Iris pigment epithelial cell (primary cell): ENCODE measurements around the gene BPIFB3.

Experiments used
- DNase-seq: peaks from one replicate; pipeline ENCODE4 v3.0.0-alpha.2; 2011; ENCODE audit warnings: low read depth

The BPIFB3 gene, protein sequence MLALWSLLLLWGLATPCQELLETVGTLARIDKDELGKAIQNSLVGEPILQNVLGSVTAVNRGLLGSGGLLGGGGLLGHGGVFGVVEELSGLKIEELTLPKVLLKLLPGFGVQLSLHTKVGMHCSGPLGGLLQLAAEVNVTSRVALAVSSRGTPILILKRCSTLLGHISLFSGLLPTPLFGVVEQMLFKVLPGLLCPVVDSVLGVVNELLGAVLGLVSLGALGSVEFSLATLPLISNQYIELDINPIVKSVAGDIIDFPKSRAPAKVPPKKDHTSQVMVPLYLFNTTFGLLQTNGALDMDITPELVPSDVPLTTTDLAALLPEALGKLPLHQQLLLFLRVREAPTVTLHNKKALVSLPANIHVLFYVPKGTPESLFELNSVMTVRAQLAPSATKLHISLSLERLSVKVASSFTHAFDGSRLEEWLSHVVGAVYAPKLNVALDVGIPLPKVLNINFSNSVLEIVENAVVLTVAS

GRCh38 chr20:33053291-33054106 is at the start of gene BPIFB3:
Gene BPIFB3, plus strand, starts transcription at chr20:33053903. Its CDS starts 1,533 bp downstream, at chr20:33055436.
- no peak for DNase-seq

DNA sequence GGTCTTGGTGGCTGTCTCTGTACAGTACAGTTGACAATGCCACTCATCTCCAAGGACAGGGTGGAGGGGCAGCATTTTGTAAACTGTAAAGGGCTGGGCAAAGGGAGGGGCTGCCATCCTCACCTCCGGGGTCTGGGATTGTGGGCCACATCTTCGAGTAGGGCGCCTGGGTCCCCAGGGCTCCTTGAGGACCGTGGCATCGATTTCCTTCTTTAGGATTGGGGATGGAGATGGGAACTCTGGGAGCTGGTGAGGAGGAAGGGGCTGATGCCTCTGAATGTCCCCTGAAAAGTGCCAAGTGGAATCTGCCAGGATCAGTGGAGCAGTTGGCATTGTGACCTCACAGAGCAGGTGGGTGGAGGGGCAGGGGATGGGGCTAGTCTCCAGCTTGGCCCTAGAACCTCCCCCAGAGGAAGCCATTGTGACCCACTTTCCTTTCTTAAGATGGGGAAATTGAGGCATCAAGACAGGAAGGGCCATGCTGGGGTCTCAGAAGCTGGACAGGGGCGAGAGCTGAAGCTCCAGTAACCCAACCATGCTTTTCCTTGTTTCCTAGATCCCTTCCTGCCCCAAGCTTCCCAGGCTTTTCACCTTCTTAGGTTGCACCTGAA is 49.5 kb upstream of the BPIFB3 start, which contains the start of gene SUN5:
Gene SUN5, minus strand, starts transcription at position 293 of the 611 bp plus-strand sequence. Its CDS starts 93 bp downstream, at position 200.
- no peak for DNase-seq

- peak; percentile 12 for DNase-seq
These were observed 48.6 kb upstream of the BPIFB3 start for GRCh38 chr20:33005132-33005566.

DNA sequence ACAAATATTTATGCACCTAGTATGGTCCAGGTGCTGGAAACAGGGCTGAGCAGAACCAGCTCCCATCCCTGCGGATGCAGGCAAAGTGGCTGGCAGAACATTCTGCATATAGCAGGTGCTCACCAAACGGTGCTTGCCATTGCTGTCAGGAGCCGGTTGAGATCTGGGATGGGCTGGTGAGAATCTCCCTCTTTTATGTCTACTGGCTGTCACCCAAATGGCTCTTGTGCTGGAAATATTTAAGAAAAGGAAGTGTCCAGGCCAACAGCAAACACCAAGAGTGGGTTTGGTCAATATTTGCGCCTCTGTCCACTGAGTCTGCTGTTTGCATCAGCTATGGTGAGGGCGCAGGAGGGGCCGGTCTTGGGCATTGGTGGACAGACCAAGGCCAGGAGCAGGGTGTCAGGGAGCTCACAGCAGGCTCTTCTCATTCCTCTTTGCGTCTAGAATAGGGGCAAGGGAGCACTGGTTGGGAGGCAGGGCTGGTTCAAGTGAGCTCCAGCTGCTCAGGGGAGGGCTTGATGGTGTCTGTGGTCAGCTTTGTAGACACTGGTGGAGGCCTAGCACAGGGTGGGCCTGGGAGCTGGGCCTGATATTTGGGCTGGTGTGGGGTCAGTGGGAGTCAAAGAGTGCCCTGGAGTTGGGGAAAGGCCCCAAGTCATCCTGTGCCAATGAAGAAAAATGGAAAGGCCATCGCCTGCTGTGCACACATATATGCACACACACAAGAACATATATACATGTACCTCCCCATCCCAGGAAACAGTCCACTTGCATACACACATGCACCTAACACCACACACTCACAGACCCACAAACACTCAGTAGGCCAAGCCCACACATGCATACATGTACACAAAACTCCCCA is 47.6 kb upstream of the BPIFB3 start:
- DNase-seq = no peak

DNA sequence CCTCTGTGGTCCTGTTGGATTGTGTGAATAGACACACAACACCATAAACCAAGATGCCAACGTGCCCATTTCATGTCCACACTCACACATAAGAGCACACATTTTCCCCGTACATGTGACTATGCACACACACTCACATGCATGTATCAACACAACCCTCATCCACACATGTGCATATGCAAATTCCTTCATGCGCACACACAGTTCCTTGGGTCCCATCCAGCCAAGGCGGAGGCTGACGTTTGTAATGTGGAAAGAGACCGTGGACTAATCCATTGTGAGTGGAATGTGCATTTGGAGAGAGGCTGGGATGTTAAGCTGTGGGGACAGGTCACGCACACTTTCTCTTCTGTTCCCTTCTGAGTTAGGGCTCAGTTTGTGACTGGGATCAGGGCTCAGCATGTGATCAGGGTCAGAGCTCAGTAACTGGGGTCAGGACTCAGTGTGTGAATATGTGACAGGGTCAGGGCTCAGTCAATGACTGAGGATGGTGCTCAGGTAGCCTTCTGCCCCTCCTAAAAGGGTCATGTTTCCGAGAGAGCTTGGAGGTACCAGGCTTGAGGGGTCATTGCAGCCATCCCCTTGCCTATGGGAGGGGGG is 46.8 kb upstream of the BPIFB3 start:
- no peak for DNase-seq

GRCh38 chr20:33007376-33008335 is 46.0 kb upstream of the BPIFB3 start, which contains the start of gene BPIFB2:
Gene BPIFB2, plus strand, starts transcription at chr20:33007704. Its CDS starts 871 bp downstream, at chr20:33008575.
- no peak for DNase-seq

DNA sequence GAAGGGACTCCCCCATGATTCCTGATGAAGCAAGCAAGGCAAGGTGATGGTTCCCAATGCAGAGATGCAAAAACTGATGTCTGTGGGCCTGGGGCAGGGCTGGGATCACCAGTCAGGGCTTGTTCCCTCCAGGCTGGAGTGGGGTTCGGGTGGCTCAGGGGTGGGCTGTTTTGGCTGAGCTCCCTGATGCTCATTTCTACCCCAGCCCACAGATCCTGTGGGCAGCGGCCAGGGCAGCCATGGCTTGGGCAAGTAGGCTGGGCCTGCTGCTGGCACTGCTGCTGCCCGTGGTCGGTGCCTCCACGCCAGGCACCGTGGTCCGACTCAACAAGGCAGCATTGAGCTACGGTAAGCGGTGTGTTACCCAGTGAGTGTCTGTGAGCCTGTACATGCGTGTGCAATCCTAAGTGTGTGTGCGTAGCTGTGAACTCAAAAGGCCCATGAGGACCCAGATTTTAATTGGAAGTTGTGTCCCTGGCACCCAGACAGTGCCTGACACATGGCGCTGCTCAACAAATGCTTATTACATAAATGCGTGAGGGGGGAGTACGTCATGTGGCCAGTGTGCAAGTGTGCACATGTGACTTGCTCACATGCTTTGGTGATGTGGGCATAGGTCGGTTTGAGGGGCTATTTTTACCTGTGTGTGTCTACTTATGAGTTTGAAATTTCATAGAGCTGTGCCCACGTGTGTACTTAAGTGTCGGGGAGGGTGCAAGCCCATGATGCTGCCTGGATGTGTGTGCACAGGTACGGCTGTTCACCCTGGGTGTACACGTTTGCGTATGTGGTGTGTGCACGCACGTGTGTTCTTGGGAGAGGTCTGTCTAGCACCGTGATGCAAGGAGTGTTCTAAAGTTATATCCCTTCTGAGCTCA is 45.1 kb upstream of the BPIFB3 start:
- DNase-seq = no peak

GRCh38 chr20:33009214-33010132 is 44.2 kb upstream of the BPIFB3 start:
- no peak for DNase-seq

GRCh38 chr20:33010133-33010504 is 43.6 kb upstream of the BPIFB3 start:
- DNase-seq = no peak

DNA sequence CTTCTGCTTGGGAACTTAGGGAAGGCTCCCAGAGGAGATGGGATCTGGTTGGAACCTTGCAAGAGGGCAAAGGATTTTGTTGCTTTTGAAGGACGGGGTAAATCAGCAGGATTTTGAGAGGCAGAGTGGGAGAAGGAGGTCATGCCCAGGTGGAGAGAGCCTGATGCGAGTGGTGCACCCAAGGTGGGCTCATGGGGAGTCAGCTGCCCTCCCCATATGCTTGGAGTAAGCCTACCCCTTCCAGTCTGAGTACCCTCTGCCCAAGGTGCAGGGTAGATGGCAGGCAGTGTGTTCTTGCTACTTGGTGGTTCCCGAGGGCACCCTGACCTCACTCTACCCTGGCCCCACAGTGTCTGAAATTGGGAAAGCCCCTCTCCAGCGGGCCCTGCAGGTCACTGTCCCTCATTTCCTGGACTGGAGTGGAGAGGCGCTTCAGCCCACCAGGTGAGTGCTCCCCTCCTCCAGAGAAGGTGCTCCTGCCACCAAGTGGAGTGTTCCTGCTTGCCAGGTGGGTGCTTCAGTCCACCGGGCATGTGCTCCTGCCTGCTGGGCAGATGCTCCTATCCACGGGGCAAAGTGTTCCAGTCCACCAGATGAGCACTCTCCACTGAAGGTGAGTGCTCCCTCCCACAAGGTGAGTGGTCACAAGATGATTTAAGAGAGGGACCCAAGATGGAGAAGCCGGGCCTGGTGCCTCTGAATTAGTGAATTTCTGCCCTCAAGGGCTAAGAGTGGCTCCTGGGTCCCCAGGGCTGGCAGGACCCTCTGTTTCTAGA is 42.8 kb upstream of the BPIFB3 start:
- DNase-seq = no peak

- no peak for DNase-seq
These were observed 41.1 kb upstream of the BPIFB3 start for GRCh38 chr20:33012327-33013189.

- DNase-seq = no peak
These were observed 39.9 kb upstream of the BPIFB3 start for GRCh38 chr20:33013701-33014326.

DNA sequence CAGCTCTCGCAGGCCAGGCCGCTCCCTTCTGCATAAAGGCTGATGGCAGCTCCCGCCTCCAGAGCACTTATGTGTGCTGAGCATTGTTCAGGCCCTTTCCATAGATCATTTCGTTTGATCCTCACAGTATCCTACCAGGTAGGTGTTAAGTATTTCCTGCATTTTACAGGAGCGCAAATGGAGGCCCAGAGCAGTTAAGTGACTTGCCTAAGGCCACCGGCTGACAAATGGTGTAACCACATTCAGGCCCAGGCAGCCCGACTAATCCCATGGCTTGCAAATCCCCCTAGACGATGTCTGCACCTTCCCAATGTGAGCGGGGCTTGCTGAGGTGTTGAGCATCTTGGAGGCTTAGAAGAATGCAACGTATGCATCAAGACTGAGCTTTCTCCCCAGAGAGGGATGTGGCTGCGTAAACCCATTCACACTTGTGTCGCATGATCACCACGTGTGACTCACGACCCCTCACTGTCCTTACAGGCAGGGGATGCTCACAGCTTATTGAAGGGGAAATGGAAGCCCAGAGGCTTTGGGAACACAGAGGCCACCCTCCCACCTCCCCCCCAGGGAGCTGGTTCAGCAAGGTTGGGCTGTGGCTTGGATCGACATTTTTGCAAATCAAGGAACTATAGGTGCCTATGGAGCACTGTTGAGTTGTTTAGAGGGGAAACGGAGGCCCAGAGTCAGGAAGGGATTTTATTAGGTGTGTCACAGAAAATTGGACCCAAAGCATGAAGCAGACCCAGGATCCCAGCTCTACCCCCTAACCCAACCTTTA is 39.2 kb upstream of the BPIFB3 start:
- DNase-seq = no peak

- DNase-seq = no peak
These were observed 38.6 kb upstream of the BPIFB3 start for GRCh38 chr20:33015114-33015484.
